GM19324 (cell line): ENCODE results near the gene ARFGAP3.

Source experiments
- ATAC-seq: cut with Tn5 transposase; IDR thresholded peaks from one replicate; pipeline ENCODE4 v1.9.1; 2021; ENCODE audit warnings: mild to moderate bottlenecking, moderate library complexity; ENCODE audit not compliant: unreplicated experiment, low FRiP score

Gene ARFGAP3

DNA sequence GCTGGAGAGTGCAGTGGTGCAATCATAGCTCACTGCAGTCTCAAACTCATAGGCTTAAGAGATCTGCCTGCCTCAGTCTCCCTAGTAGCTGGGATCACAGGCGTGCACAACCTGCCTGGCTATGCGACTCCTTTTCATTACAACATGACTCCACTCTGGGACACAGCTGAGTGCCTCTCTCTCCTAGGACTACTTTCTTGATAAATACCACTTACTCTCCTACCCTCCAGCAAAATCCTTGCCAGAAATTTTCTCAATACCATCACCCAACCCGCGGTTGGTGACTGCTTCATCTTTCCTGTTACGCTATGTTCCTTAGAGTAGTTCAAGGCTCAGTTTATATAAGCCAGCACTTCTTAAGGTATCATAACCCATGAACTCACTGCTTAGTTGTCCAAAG is 26.9 kb downstream of the ARFGAP3 start:
- no peak for ATAC-seq

DNA sequence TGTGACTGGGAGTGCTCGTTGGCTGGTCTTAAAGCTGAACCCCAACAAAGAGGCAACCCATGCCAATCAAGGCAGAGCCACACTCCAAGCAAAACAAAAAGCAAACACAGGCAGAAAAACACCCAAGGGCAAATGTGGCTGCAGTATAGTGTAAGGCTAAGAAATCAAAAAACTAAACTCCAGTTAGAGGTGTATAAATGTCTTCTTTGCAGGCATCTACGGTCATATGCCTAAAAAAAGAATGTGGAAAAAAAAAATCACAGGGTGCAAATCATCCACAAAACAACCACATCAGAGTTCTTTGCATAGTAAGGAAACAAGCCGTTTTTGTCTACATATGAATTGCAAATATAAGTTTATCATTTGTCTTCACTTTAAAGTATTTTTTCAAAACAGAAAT is 27.8 kb downstream of the ARFGAP3 start:
- no peak for ATAC-seq

DNA sequence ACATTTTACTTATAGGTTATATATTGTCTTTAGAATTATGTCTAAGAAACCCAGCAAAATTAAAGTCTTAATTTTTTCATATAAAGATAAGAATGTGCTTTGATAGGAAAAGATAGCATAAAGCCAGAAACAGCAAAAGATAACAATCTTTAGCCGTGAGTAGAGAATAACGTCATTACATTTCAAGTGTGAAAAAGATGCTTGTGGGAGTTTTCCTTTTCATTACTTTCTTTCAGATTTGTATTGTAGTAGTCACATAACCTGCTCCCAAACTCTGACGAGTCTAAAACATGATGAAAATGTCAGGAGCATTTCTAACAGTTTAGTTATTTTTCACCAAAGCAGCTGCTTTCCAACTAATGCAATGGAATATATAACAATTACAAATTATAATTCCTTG is 31.3 kb downstream of the ARFGAP3 start:
- ATAC-seq: no peak

DNA sequence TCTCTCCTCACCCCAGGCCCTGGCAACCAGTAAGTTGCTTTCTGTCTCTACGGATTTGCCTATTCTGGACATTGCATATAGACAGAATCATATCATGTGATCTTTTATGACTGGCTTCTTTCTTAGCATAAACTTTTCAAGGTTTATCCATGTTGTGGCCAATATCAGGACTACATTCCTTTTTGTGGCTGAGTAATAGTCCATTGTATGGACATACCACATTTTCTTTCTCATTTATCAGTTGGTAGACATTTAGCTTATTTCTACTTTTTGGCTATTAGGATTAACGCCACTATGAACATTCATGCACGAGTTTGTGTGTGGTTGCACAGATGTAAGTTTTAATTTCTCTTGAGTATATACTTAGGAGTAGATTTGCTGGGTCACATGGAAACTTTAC is 35.7 kb downstream of the ARFGAP3 start:
- ATAC-seq: no peak

- ATAC-seq: no peak
Observed at GRCh38 chr22:42820045-42820763, 36.9 kb downstream of the ARFGAP3 start.

DNA sequence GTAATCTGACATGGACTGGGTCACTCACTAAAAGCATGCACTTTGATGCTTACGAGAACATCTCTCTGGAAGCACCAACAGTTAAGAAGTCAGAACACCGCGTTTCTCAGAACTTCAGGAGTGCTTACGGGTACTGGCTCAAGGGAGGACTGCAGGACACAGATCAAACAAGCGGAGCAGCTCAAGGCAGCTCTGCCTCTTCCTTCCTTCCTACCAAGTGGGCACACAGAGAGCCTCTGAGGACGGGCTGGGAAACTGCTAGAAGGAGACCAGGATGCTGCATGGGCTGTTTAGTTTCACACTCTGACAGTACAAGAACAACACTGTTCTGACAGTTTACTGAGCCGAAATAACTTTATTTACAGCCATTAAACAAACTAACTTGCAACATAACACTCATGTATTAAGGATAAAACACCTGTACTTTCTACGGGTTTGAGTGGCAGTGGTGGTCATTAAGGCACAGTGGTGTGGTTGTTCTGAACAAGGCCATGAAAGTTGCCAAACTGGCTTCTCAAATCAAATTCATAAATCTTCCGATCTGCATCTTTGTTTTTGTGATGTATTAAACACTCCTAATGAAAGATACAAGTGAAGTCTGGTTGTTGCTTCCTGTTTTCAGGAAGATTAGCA is 37.5 kb downstream of the ARFGAP3 start:
- no peak for ATAC-seq

GRCh38 chr22:42817556-42817955 is 39.5 kb downstream of the ARFGAP3 start:
- no peak for ATAC-seq

GRCh38 chr22:42816336-42816735 is 40.7 kb downstream of the ARFGAP3 start:
- no peak for ATAC-seq

GRCh38 chr22:42814616-42815015 is 42.5 kb downstream of the ARFGAP3 start:
- ATAC-seq: no peak

DNA sequence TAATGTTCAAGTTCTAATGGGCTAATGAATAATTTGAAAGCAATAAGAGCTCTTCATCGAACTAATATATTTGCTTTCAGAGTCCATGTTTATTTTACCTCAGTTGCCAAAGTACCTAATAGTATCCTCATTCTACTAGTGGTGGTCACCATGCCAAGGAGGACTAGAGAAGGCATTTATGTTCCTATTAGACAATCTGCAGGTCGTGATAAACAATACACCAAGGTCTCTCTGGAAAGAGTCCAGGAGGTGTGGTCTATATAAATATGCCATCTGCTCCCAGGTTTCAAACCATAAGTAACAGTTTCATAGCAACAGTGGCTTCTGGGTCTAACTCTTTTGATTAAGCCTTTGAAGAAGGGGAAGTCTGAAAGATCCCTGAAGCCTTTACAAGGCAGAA is 42.9 kb downstream of the ARFGAP3 start:
- no peak for ATAC-seq

- no peak for ATAC-seq
Observed at GRCh38 chr22:42813501-42813900, 43.6 kb downstream of the ARFGAP3 start.

DNA sequence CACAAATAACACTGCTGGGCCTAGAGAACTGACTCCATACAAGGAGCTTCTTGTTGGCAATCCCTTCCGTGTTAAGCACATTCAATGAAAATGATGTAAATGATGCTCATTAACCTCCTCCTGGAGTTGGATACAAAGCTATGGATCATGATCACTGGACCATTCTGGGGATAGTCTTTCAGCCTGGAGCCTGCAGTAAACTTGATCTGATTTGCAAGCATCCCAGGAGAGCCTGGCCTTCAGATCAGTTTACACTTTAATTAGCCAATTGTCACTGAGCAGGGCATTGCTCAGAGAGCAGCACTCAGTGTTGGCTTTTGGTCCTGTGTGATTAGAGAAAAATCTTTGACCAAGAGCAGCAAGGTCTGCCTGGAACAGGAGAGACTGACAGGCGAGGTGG is 45.6 kb downstream of the ARFGAP3 start:
- ATAC-seq: no peak

DNA sequence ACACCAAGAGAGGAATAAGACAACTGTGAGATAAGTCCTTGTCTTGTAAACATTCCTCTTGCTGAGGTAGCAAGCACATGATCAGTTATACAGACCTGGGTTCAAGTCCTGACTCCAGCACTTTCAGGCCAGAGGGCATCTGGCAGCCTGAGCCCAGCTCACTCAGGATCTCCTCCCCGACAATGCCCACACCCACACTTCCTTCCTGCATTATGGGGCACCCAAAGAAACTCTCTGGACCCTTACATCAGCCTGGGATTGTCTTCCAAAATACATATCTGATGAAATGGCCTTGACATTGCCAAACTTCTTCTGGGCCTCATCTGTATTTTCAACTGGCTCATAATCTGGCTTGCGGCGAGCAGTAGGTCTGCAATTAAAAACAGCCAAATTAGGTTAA is 48.6 kb downstream of the ARFGAP3 start:
- ATAC-seq: no peak

DNA sequence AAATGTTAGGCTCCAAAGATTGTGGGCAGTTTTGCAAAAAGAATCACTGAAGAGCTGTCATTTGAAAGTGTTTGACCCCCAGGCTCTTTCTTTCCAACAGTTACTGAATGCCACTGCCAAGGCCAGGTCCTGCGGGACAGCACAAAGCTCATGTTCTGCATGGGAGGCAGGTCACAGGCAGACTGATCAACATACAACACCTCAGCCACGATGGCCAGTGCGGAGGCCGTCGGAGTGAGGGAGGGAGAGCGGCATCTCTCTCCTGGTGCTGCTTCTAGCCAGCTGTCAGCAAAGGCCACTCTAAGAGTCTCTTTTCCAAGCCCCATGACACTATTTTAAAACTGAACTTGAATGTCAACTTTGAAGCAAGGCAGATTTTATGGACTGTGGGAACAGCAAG is 49.9 kb downstream of the ARFGAP3 start:
- ATAC-seq: no peak

- no peak for ATAC-seq
Observed at GRCh38 chr22:42805998-42806830, 50.9 kb downstream of the ARFGAP3 start.

GRCh38 chr22:42805016-42805997 is 51.8 kb downstream of the ARFGAP3 start:
- no peak for ATAC-seq

DNA sequence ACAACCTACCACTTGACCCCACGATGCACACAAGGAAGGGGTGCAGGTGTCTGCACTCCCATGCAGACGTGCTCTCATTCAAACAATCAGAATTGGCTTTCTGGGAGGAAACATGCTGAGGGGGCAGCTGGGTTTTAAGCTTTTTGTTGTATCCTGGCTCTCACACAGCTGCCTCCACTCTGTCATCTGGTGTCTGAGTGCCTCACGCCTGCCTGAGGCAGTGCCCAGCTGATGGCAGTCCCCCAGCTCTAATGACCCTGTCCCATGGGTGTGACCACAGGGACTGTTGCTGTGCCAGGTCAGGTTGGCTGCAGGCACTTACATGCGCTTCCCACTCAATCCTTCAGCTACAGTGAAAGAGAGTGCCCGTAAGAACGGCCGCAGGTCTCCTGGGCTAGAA is 53.7 kb downstream of the ARFGAP3 start:
- no peak for ATAC-seq

DNA sequence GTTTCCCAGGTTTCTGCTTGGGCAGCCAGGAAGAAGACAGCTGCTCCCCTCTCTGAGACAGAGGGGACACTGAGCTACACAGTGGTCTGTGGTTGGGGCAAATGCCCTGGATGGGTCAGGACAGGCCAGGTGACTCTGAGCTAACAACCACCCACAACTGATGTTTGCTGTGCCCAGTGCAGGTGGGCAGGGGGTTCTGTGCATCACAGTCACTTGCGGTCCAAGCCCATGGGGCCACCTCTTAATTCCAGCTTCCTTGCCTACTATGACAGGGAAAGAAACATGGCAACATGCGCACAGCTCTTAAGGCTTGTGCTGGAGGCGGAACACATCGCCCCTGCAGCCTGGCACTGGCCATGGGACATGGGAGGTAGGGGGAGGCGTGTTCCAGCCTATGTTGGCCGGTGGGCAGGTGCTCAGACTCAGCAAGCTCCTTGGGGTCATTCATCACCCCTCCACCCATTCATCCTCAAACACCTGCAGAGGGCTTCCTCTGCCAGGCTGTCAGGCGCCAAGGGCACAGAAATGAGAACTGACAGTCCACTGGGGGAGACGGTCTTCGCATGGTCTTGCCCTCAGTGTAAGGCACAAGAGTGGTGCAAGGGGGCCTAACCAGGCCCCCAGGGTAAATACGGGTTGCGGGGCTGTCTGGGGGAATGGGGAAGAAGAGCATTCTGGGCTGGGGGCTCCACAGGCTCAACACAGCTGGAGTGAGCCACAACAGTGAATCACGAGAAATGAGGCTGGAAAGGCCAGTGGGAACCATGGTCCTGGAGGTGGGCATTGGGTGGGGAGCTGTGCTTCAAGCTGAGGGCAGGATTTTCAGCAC is 55.6 kb downstream of the ARFGAP3 start:
- no peak for ATAC-seq

DNA sequence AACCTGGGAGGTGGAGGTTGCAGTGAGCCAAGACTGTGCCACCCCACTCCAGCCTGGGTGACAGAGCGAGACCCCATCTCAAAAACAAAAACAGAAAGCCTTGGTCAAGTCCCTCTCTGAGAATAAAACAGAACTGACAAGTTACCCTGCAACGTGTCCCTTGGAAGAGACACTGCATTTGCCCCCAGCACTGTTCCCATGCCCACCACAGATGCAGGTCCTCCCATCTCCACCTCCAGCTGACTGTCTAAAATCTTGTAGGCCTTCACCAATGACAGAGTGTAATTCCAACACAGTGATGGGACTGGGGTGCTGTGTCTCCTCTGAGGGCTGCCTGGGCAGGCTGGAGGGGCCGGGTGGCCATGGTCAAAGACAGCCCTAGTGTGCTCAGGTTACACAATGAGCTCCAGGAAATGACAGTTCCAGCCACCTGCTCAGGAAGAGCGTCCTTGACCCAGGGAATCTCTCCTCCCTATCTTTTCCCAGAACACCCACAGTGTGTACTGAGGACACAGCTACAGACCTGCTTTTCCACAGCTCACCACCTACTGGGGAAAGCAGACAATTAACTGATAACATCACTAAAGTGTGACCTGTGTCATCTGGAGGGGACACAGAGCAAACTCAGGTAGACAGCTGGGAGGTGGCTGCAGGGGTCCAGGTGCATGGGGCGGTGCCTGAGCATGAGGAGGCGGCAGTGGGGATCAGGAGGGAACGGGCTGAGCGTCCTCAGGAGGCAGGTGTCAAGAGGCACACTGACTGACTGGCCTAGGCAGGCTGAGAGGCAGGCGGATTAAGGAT is 56.4 kb downstream of the ARFGAP3 start:
- ATAC-seq: no peak
